Brain microvascular endothelial cell (primary cell): ENCODE data around the gene ZBTB21.

Experiments
- DNase-seq: peaks from one replicate; pipeline ENCODE4 v3.0.0-alpha.2; 2020
- H3K27ac ChIP-seq: fragments of 250-450 bp; sonication (Bioruptor Pico); 2 replicates; pipeline ENCODE4 v1.5.1; 2020; ENCODE audit warnings: mild to moderate bottlenecking, moderate library complexity
- H3K27me3 ChIP-seq: fragments of 250-450 bp; sonication (Bioruptor Pico); replicated peaks from 2 replicates; pipeline ENCODE4 v1.5.1; 2020; ENCODE audit warnings: mild to moderate bottlenecking
- H3K36me3 ChIP-seq: fragments of 250-450 bp; sonication (Bioruptor Pico); replicated peaks from 2 replicates; pipeline ENCODE4 v1.5.1; 2020; ENCODE audit warnings: mild to moderate bottlenecking
- H3K4me3 ChIP-seq: 2 replicates; pipeline ENCODE4 v1.5.1; 2011; ENCODE audit warnings: low read depth, mild to moderate bottlenecking, control low read depth, low read length, moderate library complexity
- in situ Hi-C: cut with HindIII; loops from 2 replicates; pipeline ENCODE4 v1.10.0; 2017; ENCODE audit warnings: low sequenced_read_pairs, low pct_ligation_motif_present
- TF ChIP-seq, protein P1 (sequence below): IDR thresholded peaks from 2 replicates; pipeline ENCODE4 v1.5.1; 2011; ENCODE audit warnings: low read depth, mild to moderate bottlenecking, moderate library complexity, low read length, control low read depth, inconsistent platforms; ENCODE audit errors: missing control alignments

ZBTB21 gene

DNA sequence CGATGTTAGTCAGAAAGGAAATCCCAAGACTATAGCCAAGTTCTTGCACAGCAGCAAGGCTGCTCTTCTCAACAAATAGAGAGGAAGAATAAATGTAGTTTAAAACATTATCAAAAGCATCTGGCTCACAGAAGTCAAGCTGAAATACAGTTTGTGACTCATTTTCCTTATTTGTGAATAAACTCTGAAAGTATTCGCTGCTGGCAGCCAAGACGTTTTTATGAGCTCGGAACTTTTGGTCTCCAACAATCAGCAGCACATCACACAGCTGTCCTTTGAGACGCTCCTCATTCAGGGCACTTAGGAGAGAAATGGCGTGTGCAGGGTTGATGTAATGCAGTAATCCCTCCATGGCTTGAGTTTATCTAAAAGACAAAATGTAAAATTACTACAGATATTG lies 16.4 kb downstream of the ZBTB21 start:
- TF ChIP-seq, protein P1, sequence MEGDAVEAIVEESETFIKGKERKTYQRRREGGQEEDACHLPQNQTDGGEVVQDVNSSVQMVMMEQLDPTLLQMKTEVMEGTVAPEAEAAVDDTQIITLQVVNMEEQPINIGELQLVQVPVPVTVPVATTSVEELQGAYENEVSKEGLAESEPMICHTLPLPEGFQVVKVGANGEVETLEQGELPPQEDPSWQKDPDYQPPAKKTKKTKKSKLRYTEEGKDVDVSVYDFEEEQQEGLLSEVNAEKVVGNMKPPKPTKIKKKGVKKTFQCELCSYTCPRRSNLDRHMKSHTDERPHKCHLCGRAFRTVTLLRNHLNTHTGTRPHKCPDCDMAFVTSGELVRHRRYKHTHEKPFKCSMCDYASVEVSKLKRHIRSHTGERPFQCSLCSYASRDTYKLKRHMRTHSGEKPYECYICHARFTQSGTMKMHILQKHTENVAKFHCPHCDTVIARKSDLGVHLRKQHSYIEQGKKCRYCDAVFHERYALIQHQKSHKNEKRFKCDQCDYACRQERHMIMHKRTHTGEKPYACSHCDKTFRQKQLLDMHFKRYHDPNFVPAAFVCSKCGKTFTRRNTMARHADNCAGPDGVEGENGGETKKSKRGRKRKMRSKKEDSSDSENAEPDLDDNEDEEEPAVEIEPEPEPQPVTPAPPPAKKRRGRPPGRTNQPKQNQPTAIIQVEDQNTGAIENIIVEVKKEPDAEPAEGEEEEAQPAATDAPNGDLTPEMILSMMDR, result no peak
- in situ Hi-C loops, result no loop called here
- peaks cover 23% of the 10 kb centered on the region for H3K36me3 ChIP-seq
- no peak overlapping the region for H3K27ac ChIP-seq
- H3K27me3 ChIP-seq, result no peaks in the 10 kb centered on the region
- H3K4me3 ChIP-seq, result no peak overlapping the region
- DNase-seq, result peak; percentile 20

DNA sequence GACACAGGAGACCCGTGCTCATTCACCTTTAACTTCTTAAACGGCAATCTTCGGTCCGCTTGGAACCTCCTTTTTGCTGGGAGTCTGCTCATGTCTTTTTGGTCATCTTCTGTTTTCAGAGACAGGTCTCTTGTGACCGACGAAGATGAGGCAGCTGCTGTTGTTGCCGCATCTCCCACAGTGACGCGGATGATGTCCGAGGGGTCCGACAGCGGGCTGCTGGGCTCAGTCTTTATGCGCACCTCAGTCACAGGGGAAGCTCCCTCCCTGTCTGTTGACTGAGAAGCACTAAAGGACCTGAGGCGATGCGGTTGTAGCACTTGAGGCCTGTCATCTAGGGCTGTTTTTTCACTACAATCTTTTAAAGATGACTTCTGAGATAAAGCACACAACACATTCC lies 17.6 kb downstream of the ZBTB21 start:
- no peak overlapping the region for H3K4me3 ChIP-seq
- no peaks in the 10 kb centered on the region for H3K27me3 ChIP-seq
- TF ChIP-seq, protein P1, result no peak
- DNase-seq, result no peak
- H3K36me3 ChIP-seq, result peaks cover 23% of the 10 kb centered on the region
- in situ Hi-C loops, result no loop called here
- H3K27ac ChIP-seq, result no peak overlapping the region

DNA sequence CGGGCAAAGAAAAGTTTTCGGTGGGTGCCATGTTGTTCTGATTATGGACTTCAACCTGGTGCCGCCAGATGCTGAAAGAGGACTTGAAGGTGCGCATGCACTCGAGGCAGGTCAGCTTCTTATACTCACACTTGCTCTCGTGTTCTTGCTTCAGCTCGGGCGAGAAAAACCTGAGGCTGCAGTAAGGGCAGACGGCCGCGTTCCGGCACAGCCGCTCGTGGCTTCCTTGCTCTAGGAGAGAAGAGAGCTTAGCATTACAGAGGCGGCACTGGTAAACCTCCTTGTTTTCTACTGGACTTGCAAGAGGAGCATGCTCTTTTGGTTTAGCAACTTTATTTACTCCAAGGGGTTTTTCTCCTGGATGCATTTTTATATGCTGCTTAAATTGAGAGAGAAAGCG lies 18.5 kb downstream of the ZBTB21 start:
- TF ChIP-seq, protein P1, result no peak
- H3K4me3 ChIP-seq, result no peak overlapping the region
- peaks cover 23% of the 10 kb centered on the region for H3K36me3 ChIP-seq
- in situ Hi-C loops, result no loop called here
- no peak for DNase-seq
- no peaks in the 10 kb centered on the region for H3K27me3 ChIP-seq
- no peak overlapping the region for H3K27ac ChIP-seq

DNA sequence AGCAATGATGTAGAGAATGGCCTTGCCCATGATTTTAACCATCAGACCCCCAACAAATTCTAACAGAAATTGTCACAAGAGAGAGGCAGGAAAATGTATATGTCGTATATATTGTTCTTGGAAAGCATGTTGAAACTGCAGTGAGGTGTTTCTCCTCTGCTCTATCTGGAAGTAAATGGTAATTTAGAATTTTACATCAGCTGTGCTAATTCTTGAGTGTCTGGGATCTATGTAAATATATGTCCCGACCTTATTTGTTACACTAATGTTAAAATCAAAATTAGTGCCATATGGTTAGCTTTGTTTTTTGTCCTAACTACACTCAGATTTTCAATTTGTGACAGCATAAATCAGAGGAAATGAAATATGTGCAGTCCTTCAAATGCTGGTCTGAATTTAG lies 20.5 kb downstream of the ZBTB21 start:
- H3K36me3 ChIP-seq, result peaks cover 23% of the 10 kb centered on the region
- in situ Hi-C loops, result no loop called here
- no peak overlapping the region for H3K4me3 ChIP-seq
- TF ChIP-seq, protein P1, result no peak
- H3K27ac ChIP-seq, result no peak overlapping the region
- H3K27me3 ChIP-seq, result no peaks in the 10 kb centered on the region
- DNase-seq, result no peak

DNA sequence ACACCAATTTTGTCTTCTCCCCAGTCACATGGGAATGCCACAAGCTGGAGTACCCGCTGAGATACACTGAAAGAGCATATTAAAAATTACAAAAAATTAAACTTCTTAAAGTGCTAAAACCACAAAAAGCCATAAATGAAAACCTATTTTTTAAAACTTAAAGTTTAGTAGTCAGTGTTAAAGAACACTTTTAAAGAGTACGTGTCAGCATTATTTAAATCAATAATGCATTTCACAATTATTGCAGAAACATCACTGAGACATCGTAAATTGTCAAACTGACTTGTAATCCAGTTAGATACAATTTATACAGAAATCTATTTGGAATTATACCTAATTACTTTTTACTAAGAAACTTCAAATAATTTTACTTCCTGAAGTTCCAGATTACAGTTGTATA lies 22.9 kb downstream of the ZBTB21 start:
- no peak for DNase-seq
- TF ChIP-seq, protein P1, result no peak
- H3K36me3 ChIP-seq, result peaks cover 17% of the 10 kb centered on the region
- no peak overlapping the region for H3K27ac ChIP-seq
- H3K27me3 ChIP-seq, result no peaks in the 10 kb centered on the region
- in situ Hi-C loops, result no loop called here
- H3K4me3 ChIP-seq, result no peak overlapping the region

DNA sequence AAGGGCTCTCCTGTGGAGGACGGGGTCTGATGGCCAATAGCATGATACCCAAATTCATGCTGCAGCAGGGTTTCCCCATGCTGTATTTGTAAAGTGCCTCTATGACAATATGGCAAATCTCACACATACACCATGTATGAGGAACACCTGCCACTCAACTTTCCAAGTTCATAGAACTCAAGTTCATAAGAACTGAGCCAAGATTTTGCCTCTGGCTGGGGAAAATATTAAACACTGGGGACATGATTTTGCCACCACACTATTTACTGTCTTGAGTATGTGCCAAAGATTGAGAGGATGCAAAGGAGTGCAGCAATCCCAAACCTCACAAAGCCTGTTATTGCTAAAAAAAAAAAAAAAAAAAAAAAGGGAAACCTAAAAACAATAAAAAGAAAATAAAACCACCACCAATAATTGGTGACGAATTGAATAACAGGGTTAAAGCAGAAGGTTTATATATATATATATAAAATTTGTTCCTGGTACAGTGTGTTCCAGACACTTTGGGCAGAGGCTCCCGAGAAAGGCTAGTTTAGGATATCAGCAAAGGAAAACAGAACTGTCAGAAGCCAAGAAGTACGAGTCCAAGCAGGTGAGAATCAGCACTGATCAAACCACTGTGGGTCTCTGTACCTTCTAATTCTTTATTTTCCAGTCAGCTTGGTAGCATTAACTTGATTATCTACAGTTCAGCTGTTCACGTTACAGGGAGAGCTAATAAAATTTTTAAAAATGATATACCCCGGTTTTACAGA lies 24.3 kb downstream of the ZBTB21 start:
- Histone ChIP-seq H3K27me3 (no peaks in the 10 kb centered on the region), H3K36me3 (peaks cover 2% of the 10 kb centered on the region), H3K4me3 (no peak overlapping the region), H3K27ac (no peak overlapping the region)
- TF ChIP-seq, protein P1, result no peak
- in situ Hi-C loops, result no loop called here
- DNase-seq, result no peak
